K562 (cell line): Measurements from ENCODE around the gene PPP1R3E. TPM values are rescaled to one million over a fixed set of nuclear protein-coding genes. Genes with fewer than 3 reads are reported as not detected.

Source experiments
- BACH1 ChIP-seq: fragments of 200-800 bp; sonication (Bioruptor generic); IDR thresholded peaks from 2 replicates; pipeline ENCODE4 v1.6.1; 2016; ENCODE audit warnings: missing genetic modification characterization, missing compliant biosample characterization
- BCOR ChIP-seq: fragments of 450-650 bp; IDR thresholded peaks from 2 replicates; pipeline ENCODE4 v1.6.1; 2016
- BMI1 ChIP-seq: fragments of 150-350 bp; IDR thresholded peaks from 2 replicates; pipeline ENCODE4 v1.6.1; 2014; ENCODE audit warnings: low read length
- CBFA2T3 ChIP-seq: fragments of 450-650 bp; IDR thresholded peaks from 2 replicates; pipeline ENCODE4 v1.6.1; 2017
- CHD7 ChIP-seq: fragments of 200-600 bp; sonication (generic); IDR thresholded peaks from one replicate; pipeline ENCODE4 v1.6.1; 2012; ENCODE audit warnings: mild to moderate bottlenecking, low read depth, low read length, inconsistent platforms
- EP400 ChIP-seq: fragments of 450-650 bp; IDR thresholded peaks from 2 replicates; pipeline ENCODE4 v1.6.1; 2017; ENCODE audit warnings: antibody characterized with exemption, mild to moderate bottlenecking, moderate library complexity
- EZH2 ChIP-seq: IDR thresholded peaks from 2 replicates; pipeline ENCODE4 v1.6.1; 2012; ENCODE audit warnings: low read depth, mild to moderate bottlenecking, inconsistent platforms, low read length, borderline replicate concordance
- NCOA6 ChIP-seq: fragments of 450-650 bp; IDR thresholded peaks from 2 replicates; pipeline ENCODE4 v1.6.1; 2017; ENCODE audit warnings: mild to moderate bottlenecking
- NCOR1 ChIP-seq: fragments of 450-650 bp; IDR thresholded peaks from 2 replicates; pipeline ENCODE4 v1.6.1; 2016; ENCODE audit warnings: mild to moderate bottlenecking, moderate library complexity
- PYGO2 ChIP-seq: fragments of 450-650 bp; IDR thresholded peaks from 2 replicates; pipeline ENCODE4 v1.6.1; 2016; ENCODE audit warnings: mild to moderate bottlenecking, missing genetic modification characterization, moderate library complexity, missing compliant biosample characterization
- TAF7 ChIP-seq: fragments of 450-650 bp; IDR thresholded peaks from 2 replicates; pipeline ENCODE4 v1.6.1; 2016; ENCODE audit warnings: missing genetic modification characterization, missing compliant biosample characterization
- TRIM28 ChIP-seq: fragments of 450-650 bp; IDR thresholded peaks from 2 replicates; pipeline ENCODE4 v1.6.1; 2017
- polyA plus RNA-seq, 8 experiments: library from polyadenylated mRNA; depleted of rRNA in 4 of 8; stranded (reverse) in 5 of 8; unstranded in 3 of 8; fragments of >200 nt; fragmentation: Nextera tagmentation in 2 of 8; fragmentation: Illumina TruSeq in 1 of 8; extraction: Ambion mirVana in 2 of 8; extraction: Trizol in 1 of 8; gene quantifications; 2 replicates each; pipeline versions ENCODE4 v1.2.1 to v1.2.3, GENCODE V29; 2011 to 2014; ENCODE audit warnings: inconsistent platforms in 1 of 8, missing spikeins in 1 of 8
- total RNA-seq, 7 experiments: library from RNA; depleted of rRNA in 6 of 7; stranded (reverse); fragments of >200 nt in 6 of 7; fragmentation: Illumina TruSeq in 2 of 7; extraction: Trizol in 2 of 7; gene quantifications; 2 replicates each; pipeline versions ENCODE4 v1.2.1 to v1.2.3, GENCODE V29; 2011 to 2021; ENCODE audit warnings: low replicate concordance in 1 of 7
- TF ChIP-seq, protein P1 (sequence below): fragments of 250-450 bp; sonication (Bioruptor Pico); IDR thresholded peaks from 2 replicates; pipeline ENCODE4 v1.5.0; 2020; ENCODE audit warnings: mild to moderate bottlenecking
- TF ChIP-seq, protein P2 (sequence below): sonication (generic); formaldehyde crosslinking; IDR thresholded peaks from 2 replicates; pipeline ENCODE4 v1.4.0; 2020; ENCODE audit warnings: mild to moderate bottlenecking, missing genetic modification reagents

The PPP1R3E gene
- total and polyA plus RNA-seq, 9 of the 15 experiments (the other 6 are each of a cell fraction or from before 2014, with no cell fraction given) = 3.2 to 18.4 (median 7.6) TPM

DNA sequence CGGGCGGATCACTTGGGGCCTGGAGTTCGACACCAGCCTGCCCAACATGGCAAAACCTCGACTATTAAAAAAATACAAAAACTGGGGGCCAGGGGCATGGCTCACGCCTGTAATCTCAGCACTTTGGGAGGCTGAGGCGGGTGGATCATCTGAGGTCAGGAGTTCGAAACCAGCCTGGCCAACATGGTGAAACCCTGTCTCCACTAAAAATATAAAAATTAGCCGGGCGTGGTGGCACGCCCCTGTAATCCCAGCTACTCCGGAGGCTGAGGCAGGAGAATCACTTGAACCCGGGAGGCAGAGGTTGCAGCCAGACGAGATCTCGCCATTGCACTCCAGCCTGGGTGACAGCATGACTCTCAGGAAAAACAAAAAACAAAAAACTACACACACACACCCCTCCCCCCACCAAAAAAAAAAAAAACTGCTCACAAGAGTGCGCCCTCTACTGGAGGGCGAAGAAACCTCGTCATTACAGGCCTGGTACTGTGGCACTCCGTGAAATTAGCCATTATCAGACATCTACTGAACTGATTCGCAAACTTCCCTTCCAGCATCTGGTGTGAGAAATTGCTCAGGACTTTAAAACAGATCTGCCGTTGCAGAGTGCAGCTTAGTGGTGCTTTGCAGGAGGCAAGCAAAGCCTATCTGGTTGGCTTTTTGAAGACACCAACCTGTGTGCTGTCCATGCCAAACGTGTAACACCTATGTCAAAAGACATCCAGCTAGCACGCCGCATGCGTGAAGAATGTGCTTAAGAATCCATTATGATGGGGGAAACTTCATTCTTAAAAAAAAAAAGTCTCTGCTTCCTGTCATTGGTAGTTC is 7.7 kb downstream of the PPP1R3E start (continued):
- TF ChIP-seq BCOR = peak; percentile 75
- TF ChIP-seq, protein P1, sequence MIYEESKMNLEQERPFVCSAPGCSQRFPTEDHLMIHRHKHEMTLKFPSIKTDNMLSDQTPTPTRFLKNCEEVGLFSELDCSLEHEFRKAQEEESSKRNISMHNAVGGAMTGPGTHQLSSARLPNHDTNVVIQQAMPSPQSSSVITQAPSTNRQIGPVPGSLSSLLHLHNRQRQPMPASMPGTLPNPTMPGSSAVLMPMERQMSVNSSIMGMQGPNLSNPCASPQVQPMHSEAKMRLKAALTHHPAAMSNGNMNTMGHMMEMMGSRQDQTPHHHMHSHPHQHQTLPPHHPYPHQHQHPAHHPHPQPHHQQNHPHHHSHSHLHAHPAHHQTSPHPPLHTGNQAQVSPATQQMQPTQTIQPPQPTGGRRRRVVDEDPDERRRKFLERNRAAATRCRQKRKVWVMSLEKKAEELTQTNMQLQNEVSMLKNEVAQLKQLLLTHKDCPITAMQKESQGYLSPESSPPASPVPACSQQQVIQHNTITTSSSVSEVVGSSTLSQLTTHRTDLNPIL (CRISPR knock-in tag) = no peak
- peak; percentile 40; the same call in 1 of the 2 replicates for TF ChIP-seq TAF7
- no peak for TF ChIP-seq PYGO2 (tag)
- no peak for TF ChIP-seq EZH2
- TF ChIP-seq EP400 = peak; percentile 46; the same call in 1 of the 2 replicates
- TF ChIP-seq BACH1 (tag) = no peak
- TF ChIP-seq BMI1 = no peak
- 0 out of 2 replicates have a peak, but pooled peaks have one; percentile 16 for TF ChIP-seq NCOR1
- TF ChIP-seq CHD7 = no peak
- no peak; the same call in 1 of the 2 replicates for TF ChIP-seq TRIM28
- no peak for TF ChIP-seq NCOA6
- TF ChIP-seq, protein P2, sequence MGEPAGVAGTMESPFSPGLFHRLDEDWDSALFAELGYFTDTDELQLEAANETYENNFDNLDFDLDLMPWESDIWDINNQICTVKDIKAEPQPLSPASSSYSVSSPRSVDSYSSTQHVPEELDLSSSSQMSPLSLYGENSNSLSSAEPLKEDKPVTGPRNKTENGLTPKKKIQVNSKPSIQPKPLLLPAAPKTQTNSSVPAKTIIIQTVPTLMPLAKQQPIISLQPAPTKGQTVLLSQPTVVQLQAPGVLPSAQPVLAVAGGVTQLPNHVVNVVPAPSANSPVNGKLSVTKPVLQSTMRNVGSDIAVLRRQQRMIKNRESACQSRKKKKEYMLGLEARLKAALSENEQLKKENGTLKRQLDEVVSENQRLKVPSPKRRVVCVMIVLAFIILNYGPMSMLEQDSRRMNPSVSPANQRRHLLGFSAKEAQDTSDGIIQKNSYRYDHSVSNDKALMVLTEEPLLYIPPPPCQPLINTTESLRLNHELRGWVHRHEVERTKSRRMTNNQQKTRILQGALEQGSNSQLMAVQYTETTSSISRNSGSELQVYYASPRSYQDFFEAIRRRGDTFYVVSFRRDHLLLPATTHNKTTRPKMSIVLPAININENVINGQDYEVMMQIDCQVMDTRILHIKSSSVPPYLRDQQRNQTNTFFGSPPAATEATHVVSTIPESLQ (CRISPR knock-in tag) = peak; percentile 29; the same call in 1 of the 2 replicates
- TF ChIP-seq CBFA2T3 = peak; percentile 54
